AG09309 (cell line): Measurements from ENCODE around the gene CD72.

Experiments
- DNase-seq: peaks from one replicate; pipeline ENCODE4 v3.0.0-alpha.2; 2010; ENCODE audit warnings: low read depth
- H3K4me3 ChIP-seq: 2 replicates; pipeline ENCODE4 v1.5.1; 2011; ENCODE audit warnings: mild to moderate bottlenecking, low read depth, low read length, moderate library complexity; ENCODE audit not compliant: control insufficient read depth
- TF ChIP-seq, protein P1 (sequence below): IDR thresholded peaks from 2 replicates; pipeline ENCODE4 v1.5.1; 2011; ENCODE audit warnings: mild to moderate bottlenecking, low read depth, low read length, inconsistent platforms; ENCODE audit not compliant: insufficient read depth, control insufficient read depth; ENCODE audit errors: missing control alignments

CD72 gene, protein sequence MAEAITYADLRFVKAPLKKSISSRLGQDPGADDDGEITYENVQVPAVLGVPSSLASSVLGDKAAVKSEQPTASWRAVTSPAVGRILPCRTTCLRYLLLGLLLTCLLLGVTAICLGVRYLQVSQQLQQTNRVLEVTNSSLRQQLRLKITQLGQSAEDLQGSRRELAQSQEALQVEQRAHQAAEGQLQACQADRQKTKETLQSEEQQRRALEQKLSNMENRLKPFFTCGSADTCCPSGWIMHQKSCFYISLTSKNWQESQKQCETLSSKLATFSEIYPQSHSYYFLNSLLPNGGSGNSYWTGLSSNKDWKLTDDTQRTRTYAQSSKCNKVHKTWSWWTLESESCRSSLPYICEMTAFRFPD

DNA sequence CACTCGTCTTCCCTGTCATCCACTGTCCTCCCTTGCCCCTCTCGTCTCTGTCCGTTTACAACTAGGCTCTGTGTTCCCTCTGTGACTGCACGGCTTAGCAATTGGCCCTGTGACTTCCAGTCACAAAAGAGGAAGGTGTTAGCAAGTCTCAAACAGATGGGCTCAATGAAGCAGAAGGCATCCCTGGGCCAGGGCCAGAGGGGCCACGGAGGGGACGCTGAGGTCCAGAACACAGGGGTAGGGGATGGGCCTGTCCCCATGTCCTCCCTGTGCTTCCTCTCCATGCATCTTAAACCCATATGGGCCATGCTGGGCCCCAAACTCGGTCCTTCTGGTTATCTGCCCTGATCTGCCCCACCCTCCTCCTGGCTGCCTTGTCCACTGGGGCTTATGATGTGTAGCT lies at the start of gene CD72:
TSS of gene CD72 (minus strand) at position 89 of the 403 bp plus-strand sequence. CDS start 110 bp downstream, outside the sequence.
- peak within 1 kb of the TSS; percentile 28; the same call in 1 of the 2 replicates for H3K4me3 ChIP-seq
- no peak for DNase-seq
- TF ChIP-seq, protein P1, sequence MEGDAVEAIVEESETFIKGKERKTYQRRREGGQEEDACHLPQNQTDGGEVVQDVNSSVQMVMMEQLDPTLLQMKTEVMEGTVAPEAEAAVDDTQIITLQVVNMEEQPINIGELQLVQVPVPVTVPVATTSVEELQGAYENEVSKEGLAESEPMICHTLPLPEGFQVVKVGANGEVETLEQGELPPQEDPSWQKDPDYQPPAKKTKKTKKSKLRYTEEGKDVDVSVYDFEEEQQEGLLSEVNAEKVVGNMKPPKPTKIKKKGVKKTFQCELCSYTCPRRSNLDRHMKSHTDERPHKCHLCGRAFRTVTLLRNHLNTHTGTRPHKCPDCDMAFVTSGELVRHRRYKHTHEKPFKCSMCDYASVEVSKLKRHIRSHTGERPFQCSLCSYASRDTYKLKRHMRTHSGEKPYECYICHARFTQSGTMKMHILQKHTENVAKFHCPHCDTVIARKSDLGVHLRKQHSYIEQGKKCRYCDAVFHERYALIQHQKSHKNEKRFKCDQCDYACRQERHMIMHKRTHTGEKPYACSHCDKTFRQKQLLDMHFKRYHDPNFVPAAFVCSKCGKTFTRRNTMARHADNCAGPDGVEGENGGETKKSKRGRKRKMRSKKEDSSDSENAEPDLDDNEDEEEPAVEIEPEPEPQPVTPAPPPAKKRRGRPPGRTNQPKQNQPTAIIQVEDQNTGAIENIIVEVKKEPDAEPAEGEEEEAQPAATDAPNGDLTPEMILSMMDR, result no peak

DNA sequence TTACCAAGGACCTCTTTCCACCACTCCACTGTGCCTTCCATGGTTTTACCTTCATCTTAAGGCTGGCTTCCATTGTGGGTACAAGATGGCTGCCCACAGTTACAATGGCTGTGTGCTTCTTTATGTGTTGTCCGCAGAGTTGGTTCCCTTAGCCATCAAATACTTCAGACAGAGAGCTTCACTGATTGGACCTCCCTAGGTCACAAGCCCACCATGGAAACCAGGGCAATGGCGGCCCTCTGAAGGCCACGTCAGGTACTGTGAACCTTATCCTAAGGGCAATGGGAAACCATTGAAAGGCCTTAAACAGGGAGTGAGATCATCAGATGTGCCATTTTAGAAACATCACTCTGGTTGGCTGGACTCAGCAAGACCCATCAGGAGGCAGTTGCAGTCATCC lies 49.7 kb upstream of the CD72 start:
- TF ChIP-seq, protein P1, result no peak
- no peak for DNase-seq
- H3K4me3 ChIP-seq, result no peak overlapping the region

DNA sequence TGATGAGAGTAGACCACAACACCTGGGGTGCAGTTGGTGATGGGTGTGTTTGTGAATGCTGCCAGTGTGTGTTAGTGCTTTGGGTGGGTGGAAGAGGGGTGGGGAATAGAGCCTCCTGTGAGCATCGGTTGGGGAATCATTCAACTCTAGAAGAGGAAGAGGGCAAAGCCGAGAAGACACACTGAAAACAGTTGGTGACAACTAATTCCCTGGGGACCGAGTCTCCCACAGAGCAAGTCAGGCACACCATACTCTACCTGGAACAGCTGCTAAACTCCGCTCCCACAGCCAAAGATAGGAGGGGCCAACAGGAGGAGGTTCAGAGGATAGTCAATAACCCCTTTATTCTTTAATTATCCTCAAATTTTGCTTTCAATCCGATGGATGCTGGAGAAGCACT lies 48.3 kb upstream of the CD72 start:
- TF ChIP-seq, protein P1, result no peak
- no peak for DNase-seq
- H3K4me3 ChIP-seq, result no peak overlapping the region

DNA sequence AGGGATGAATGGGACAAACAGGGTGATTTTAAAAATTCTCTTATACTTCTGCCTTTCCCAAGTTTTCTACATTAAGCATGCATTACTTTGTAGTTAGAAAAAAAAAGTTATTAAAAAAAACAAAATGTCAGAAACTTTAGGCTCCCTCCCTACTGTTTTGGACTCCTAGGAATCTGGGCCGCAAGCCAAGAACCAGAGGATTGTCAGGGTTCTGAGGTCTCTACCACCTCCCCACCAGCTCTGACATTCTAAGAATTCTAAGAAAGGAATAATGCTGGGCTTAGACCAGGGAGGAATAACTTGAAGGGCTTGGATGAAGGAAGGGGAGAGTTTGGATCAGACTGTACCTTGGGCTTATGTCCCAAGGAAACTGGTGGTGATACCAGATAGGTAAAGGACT lies 47.8 kb upstream of the CD72 start:
- TF ChIP-seq, protein P1, result no peak
- no peak overlapping the region for H3K4me3 ChIP-seq
- DNase-seq, result no peak

DNA sequence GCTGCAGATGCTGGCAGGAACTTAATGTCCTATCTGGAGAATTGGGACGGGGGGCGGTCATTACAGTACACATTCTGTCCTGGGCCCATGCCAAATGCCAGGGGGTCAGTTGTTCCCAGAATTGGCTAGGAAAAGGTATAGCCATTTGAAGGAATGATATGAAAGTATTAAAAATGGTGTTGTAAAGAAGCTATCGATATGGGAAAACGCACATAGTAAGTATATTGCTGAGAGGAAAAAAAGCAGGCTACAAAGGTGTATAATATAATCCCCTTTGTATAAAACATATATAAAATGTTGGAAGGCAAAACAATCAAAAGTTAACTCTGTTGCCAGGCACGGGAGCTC lies 47.2 kb upstream of the CD72 start:
- TF ChIP-seq, protein P1, result no peak
- DNase-seq, result no peak
- peak overlapping the region; percentile 69 for H3K4me3 ChIP-seq

DNA sequence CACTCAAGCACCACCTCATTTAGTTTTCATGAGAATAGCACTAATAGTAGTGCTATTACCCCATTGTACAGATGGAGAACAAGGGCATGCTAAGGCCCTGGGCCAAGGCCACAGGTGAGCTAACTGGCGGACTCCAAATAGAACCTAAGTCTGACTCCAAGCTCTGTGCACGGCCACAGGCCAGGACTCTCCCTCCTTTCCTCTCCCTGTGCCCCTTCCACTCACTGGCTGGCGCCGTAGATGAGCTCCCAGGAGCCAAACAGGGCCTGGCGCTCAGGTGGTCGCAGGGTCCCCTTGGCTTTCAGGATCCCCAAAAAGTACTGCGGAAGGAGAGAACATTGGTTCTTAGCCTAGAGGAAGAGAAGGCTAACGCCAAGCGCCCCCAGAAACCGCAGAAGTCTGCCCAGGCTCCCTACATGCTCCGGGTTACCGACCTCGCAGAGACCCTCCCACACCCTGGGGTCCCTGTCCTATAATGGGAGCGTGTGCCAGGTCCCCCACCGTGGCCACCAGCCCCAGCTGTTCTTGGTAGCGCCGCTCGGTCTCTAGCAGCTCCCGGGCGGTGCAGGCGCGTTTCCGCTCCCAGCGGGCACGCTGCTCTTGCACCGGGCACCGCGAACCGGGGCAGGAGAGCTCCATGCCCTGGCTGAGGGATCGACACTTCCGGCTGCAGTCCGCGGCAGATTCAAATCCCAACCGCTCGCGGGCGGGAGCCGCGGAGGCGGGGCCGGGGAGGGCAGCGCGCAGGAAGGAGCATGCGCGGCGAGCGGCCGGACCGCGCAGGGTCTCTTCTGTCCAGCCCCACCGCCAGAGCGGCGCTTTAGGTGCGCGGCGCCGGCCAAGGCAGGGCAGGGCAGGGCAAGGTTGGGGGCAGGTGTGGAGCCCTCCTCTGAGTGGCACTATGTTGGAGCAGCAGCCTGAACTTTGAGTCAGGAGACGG lies 46.6 kb upstream of the CD72 start, which contains the start of gene ARHGEF39:
TSS of gene ARHGEF39 (minus strand) at position 665 of the 940 bp plus-strand sequence. CDS start at position 639, 26 bp downstream.
- H3K4me3 ChIP-seq, result peak within 1 kb of the TSS; percentile 69
- TF ChIP-seq, protein P1, result peak; percentile 7
- DNase-seq, result no peak
